ENCODE measurements around the gene ERC2. TPM values are rescaled to one million over a fixed set of nuclear protein-coding genes. Genes with fewer than 3 reads are reported as not detected.

Gene ERC2
- total and polyA plus RNA-seq, 2 donors (not counting 3 experiments of a cell fraction or from before 2014, with no cell fraction given), result 5.6 to 15.5 TPM

- no peaks in the 10 kb centered on the region for H3K27me3 ChIP-seq (ENCODE audit: control insufficient read depth in 2 of 2, insufficient read depth in 2 of 2, low read length in 2 of 2)
- no peaks in the 10 kb centered on the region for H3K4me1 ChIP-seq (ENCODE audit: control insufficient read depth, extremely low read depth, insufficient read depth, low read length)
- H3K4me2 ChIP-seq (ENCODE audit: insufficient read depth, low read length), result no peak overlapping the region
- dilution Hi-C loops (cut with MboI; ENCODE audit: extremely low pct_ligation_motif_present, low sequenced_read_pairs), result no loop called here
- H4K20me1 ChIP-seq (replicated peaks; ENCODE audit: control insufficient read depth, extremely low read depth, insufficient read depth, low read length), result no peaks in the 10 kb centered on the region
- no peak overlapping the region for H3K27ac ChIP-seq (ENCODE audit: insufficient read depth, low read depth, low read length)
- FAIRE-seq, result no peak
- CTCF ChIA-PET, result interaction anchor here (1.1 to 1.8 kb wide), 3 partner anchors 10 to 432 kb away, joined by 3 to 6 read pairs (median 5); no protein-coding TSS in a partner anchor
- H2AFZ ChIP-seq (ENCODE audit: low read depth, low read length), result no peak overlapping the region
- no peak for DNase-seq (ENCODE audit: low read depth, low spot score)
- BruUV-seq (replicated peaks), result no TSS peak
- TF ChIP-seq EZH2 (IDR thresholded peaks at IDR 0.05; ENCODE audit: borderline replicate concordance, low read depth, low read length, severe bottlenecking) (no peak), FOS (IDR thresholded peaks at IDR 0.05; ENCODE audit: borderline replicate concordance, insufficient read depth, low read length) (no peak), POLR2A (IDR thresholded peaks at IDR 0.05; ENCODE audit: low read depth, low read length) (no peak), GATA2 (IDR thresholded peaks at IDR 0.05; ENCODE audit: insufficient read depth, insufficient read length, low read depth, low read length) (no peak), MAX (IDR thresholded peaks at IDR 0.05; ENCODE audit: insufficient read depth, insufficient read length) (no peak), MYC (IDR thresholded peaks at IDR 0.05; ENCODE audit: low read depth, low read length) (no peak), JUN (IDR thresholded peaks at IDR 0.05; ENCODE audit: borderline replicate concordance, insufficient read depth, insufficient read length, low read depth) (no peak), CTCF (IDR thresholded peaks at IDR 0.05; ENCODE audit: extremely low read depth in 1 of 2, insufficient read depth in 1 of 2, low read depth in 1 of 2, low read length in 2 of 2) (no peak), POLR2AphosphoS5 (IDR thresholded peaks at IDR 0.05; ENCODE audit: insufficient read depth, low read depth, low read length) (no peak)
- no peaks in the 10 kb centered on the region for H3K9me1 ChIP-seq (replicated peaks; ENCODE audit: control insufficient read depth, extremely low read depth, insufficient read depth, low read length)
- no peaks in the 10 kb centered on the region for H3K79me2 ChIP-seq (ENCODE audit: control insufficient read depth, insufficient read depth, low read length)
- intact Hi-C loops (cut with micrococcal nuclease), result no loop called here
- H3K9me3 ChIP-seq (replicated peaks; ENCODE audit: control insufficient read depth, insufficient read depth, low read length), result no peaks in the 10 kb centered on the region
- POLR2A ChIA-PET, result no interaction called here
- H3K9ac ChIP-seq (replicated peaks; ENCODE audit: extremely low read depth, insufficient read depth, low read length), result no peak overlapping the region
- H3K36me3 ChIP-seq (ENCODE audit: control insufficient read depth in 2 of 2, extremely low read depth in 1 of 2, insufficient read depth in 2 of 2, low read length in 2 of 2), result no peaks in the 10 kb centered on the region
- H3K4me3 ChIP-seq (replicated peaks in 1 of 3; ENCODE audit: insufficient read depth in 1 of 3, low read depth in 1 of 3, low read length in 3 of 3), result no peak overlapping the region
Observed at GRCh38 chr3:55819005-55819404, 649.3 kb downstream of the ERC2 start.
